ENCODE measurements around the gene TULP3. TPM values are rescaled to one million over a fixed set of nuclear protein-coding genes. Genes with fewer than 3 reads are reported as not detected.
A peak's percentile ranks its signal among the peaks of the same experiment; 100 is the strongest.

TULP3 gene
- total and polyA plus RNA-seq, 10 of the 15 experiments (the other 5 are each of a cell fraction or from before 2014, with no cell fraction given), result 3.1 to 10.4 (median 8.1) TPM

DNA sequence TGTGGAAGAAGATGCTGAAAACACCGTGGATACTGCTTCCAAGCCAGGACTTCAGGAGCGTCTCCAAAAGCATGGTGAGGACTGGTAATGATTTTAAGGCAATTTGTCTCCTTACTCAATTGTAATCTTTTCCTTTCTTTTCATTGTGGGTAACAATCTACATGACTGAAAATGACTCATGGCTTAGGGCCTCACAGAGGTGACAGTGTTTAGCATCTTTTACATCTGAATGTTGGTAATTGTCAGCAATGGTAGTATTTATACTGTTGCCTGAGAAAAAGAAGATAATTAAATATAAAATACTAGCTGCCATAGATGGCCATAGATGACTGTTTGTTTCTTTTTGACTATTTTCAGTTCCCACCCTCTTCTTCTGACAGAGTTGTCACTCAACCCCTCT lies 31.6 kb downstream of the TULP3 start:
- in situ Hi-C loops (cut with MboI), result no loop called here
- intact Hi-C loops (cut with micrococcal nuclease; ENCODE audit: unreplicated experiment), result no loop called here
- H3K4me3 ChIP-seq, result no peak overlapping the region
- H3K4me2 ChIP-seq (ENCODE audit: control insufficient read depth, insufficient read depth), result no peak overlapping the region
- no peaks in the 10 kb centered on the region for H3K9me3 ChIP-seq (replicated peaks; ENCODE audit: control insufficient read depth, insufficient read depth, low read length)
- no peaks in the 10 kb centered on the region for H4K20me1 ChIP-seq (ENCODE audit: control insufficient read depth, insufficient read depth)
- ChIA-PET POLR2A (no interaction called here), CTCF (interaction anchor here (0.6 to 1.5 kb wide), 3 partner anchors 23 to 76 kb away, joined by 3 to 4 read pairs (median 3); no protein-coding TSS in a partner anchor), RAD21 (ENCODE audit: unreplicated experiment) (no interaction called here), SMC1A (ENCODE audit: uncharacterized antibody, unreplicated experiment) (no interaction called here)
- H3K36me3 ChIP-seq (ENCODE audit: control insufficient read depth in 2 of 2, insufficient read depth in 2 of 2, low read length in 1 of 2), result peaks cover 0 to 2% of the 10 kb centered on the region in 2 experiments; a peak in 1 of 4 replicates
- 100% methylated on average over 2 of the region's 2 CpGs for WGBS (ENCODE audit: insufficient coverage, insufficient replicate concordance, low lambda C conversion rate, missing lambda C conversion rate)
- H3K27me3 ChIP-seq (replicated peaks in 1 of 2; ENCODE audit: control insufficient read depth in 2 of 2, insufficient read depth in 2 of 2, low read length in 1 of 2), result no peaks in the 10 kb centered on the region
- ATAC-seq, result no peak
- H3K79me2 ChIP-seq (ENCODE audit: control insufficient read depth, insufficient read depth, low read length), result no peaks in the 10 kb centered on the region
- no peaks in the 10 kb centered on the region for H3K4me1 ChIP-seq (ENCODE audit: control insufficient read depth, insufficient read depth, low read length)
- no peak for FAIRE-seq
- TF ChIP-seq, protein P1, sequence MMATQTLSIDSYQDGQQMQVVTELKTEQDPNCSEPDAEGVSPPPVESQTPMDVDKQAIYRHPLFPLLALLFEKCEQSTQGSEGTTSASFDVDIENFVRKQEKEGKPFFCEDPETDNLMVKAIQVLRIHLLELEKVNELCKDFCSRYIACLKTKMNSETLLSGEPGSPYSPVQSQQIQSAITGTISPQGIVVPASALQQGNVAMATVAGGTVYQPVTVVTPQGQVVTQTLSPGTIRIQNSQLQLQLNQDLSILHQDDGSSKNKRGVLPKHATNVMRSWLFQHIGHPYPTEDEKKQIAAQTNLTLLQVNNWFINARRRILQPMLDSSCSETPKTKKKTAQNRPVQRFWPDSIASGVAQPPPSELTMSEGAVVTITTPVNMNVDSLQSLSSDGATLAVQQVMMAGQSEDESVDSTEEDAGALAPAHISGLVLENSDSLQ (IDR thresholded peaks at IDR 0.05), result peak; percentile 56; the same call in 1 of the 2 replicates
- TF ChIP-seq TCF3 (IDR thresholded peaks at IDR 0.05; ENCODE audit: borderline replicate concordance, insufficient read depth, low read depth, low read length) (no peak), NR2F1 (conservative IDR thresholded peaks at IDR 0.05) (no peak)
- H2AFZ ChIP-seq (ENCODE audit: control insufficient read depth, low read depth, low read length), result no peak overlapping the region
- DNase-seq (ENCODE audit: low read depth, low spot score), result no peak
- no peak overlapping the region for H3K9ac ChIP-seq (ENCODE audit: control insufficient read depth, insufficient read depth, low read length)
- no TSS peak for BruUV-seq (replicated peaks)
- no peak overlapping the region for H3K27ac ChIP-seq (ENCODE audit: control insufficient read depth, insufficient read depth)

GRCh38 chr12:2923057-2923456 lies 32.4 kb downstream of the TULP3 start:
- 88% methylated on average over 9 of the region's 9 CpGs for WGBS (ENCODE audit: insufficient coverage, insufficient replicate concordance, low lambda C conversion rate, missing lambda C conversion rate)
- Histone ChIP-seq H3K36me3 (ENCODE audit: control insufficient read depth in 2 of 2, insufficient read depth in 2 of 2, low read length in 1 of 2) (peaks cover 0 to 2% of the 10 kb centered on the region in 2 experiments; a peak in 1 of 4 replicates), H3K27me3 (replicated peaks in 1 of 2; ENCODE audit: control insufficient read depth in 2 of 2, insufficient read depth in 2 of 2, low read length in 1 of 2) (no peaks in the 10 kb centered on the region), H2AFZ (ENCODE audit: control insufficient read depth, low read depth, low read length) (no peak overlapping the region), H3K9ac (ENCODE audit: control insufficient read depth, insufficient read depth, low read length) (no peak overlapping the region), H3K27ac (ENCODE audit: control insufficient read depth, insufficient read depth) (no peak overlapping the region), H3K79me2 (ENCODE audit: control insufficient read depth, insufficient read depth, low read length) (no peaks in the 10 kb centered on the region), H3K4me1 (ENCODE audit: control insufficient read depth, insufficient read depth, low read length) (no peaks in the 10 kb centered on the region), H3K4me3 (no peak overlapping the region), H3K4me2 (ENCODE audit: control insufficient read depth, insufficient read depth) (no peak overlapping the region), H4K20me1 (ENCODE audit: control insufficient read depth, insufficient read depth) (no peaks in the 10 kb centered on the region), H3K9me3 (replicated peaks; ENCODE audit: control insufficient read depth, insufficient read depth, low read length) (no peaks in the 10 kb centered on the region)
- in situ Hi-C loops (cut with MboI), result no loop called here
- DNase-seq (ENCODE audit: low read depth, low spot score) (no peak), FAIRE-seq (no peak), ATAC-seq (no peak)
- intact Hi-C loops (cut with micrococcal nuclease; ENCODE audit: unreplicated experiment), result no loop called here
- ChIA-PET SMC1A (ENCODE audit: uncharacterized antibody, unreplicated experiment) (no interaction called here), CTCF (interaction anchor here (0.9 kb wide), 1 partner anchor 22 kb away, joined by 3 read pairs; no protein-coding TSS in a partner anchor), RAD21 (ENCODE audit: unreplicated experiment) (no interaction called here), POLR2A (interaction anchor here (0.6 kb wide), 1 partner anchor 969 kb away, joined by 7 read pairs; no protein-coding TSS in a partner anchor)
- TF ChIP-seq FOS (IDR thresholded peaks at IDR 0.05; ENCODE audit: borderline replicate concordance, extremely low read depth, insufficient read length), result no peak
- TF ChIP-seq BHLHE40 (IDR thresholded peaks at IDR 0.05; ENCODE audit: borderline replicate concordance in 1 of 2, low read depth in 2 of 2, low read length in 1 of 2), result no peak
- no peak for TF ChIP-seq YY1 (IDR thresholded peaks at IDR 0.05; ENCODE audit: low read depth, low read length)
- TF ChIP-seq ASH2L (IDR thresholded peaks at IDR 0.05; ENCODE audit: borderline replicate concordance, low read depth), result no peak
- TF ChIP-seq WRNIP1 (IDR thresholded peaks at IDR 0.05; ENCODE audit: borderline replicate concordance, low read depth, low read length), result no peak
- BruUV-seq (replicated peaks), result no TSS peak
